Glomerular endothelial cell (primary cell): Measurements from ENCODE around the gene PPBP. TPM values are rescaled to one million over a fixed set of nuclear protein-coding genes. Genes with fewer than 3 reads are reported as not detected.
"Not testable (repeated sequence)": the region's sequence is repeated elsewhere in the genome, so short reads cannot be mapped to it uniquely, and the experiment has no call there.

ENCODE experiments used
- DNase-seq: peaks from one replicate; pipeline ENCODE4 v3.0.0-alpha.2; 2011; ENCODE audit warnings: low read depth, low spot score; ENCODE audit errors: extremely low read depth
- total RNA-seq: library from RNA; depleted of rRNA; stranded (reverse); fragments of >200 nt; gene quantifications from 2 replicates; pipeline ENCODE4 v1.2.3, GENCODE V29; 2015

PPBP gene
- total RNA-seq, 1 donor from 2014 or later = 0.70 TPM

DNA sequence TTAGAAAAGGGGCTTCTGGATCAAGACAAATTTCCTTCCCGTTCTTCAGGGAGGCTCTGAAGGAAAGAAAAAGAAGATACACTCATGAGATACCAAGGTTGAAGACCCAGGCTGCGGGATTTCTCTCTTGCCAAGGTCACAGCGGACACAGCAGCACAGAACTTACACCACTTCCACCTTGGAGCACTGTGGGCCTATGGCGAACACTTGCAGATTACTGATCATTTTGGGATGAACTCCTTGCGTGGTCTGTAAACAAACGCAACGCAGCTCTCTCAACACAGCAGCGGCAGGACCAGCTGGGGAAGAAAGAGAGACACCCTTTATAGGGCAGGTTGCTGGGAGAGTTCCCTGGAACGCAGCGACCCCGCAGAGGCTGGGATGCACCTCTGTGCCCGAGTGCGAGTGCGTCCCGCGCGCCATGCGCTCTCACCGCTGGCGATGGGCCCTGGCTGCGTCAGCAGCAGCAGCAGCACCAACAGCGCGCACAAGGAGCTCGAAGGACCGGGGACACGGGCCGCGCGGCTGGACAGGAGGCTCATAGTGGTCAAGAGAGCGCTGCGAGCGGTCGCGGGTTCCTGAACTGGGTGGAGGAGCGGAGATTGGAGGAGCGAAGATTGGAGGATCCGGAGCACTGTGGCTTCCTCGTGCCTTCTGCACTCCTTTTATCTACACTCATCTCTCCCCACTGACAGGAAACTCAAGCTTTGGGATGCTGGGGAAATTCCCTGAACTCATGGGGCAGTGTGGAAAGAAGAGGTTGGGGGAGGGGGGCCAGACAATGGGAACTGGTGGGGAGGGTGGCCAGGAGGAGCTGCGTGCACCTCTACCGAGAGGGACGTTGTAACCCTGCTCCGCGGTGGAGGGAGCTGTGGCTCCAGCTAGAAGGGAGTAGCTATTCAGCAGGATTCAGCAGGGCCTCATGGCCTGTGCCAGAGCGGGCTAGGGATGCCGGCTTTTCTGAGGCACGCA lies 10.3 kb upstream of the PPBP start, which contains the start of gene CXCL5:
TSS of gene CXCL5 (minus strand) at position 638 of the 972 bp plus-strand sequence. CDS start at position 542, 96 bp downstream.
- DNase-seq = no peak

DNA sequence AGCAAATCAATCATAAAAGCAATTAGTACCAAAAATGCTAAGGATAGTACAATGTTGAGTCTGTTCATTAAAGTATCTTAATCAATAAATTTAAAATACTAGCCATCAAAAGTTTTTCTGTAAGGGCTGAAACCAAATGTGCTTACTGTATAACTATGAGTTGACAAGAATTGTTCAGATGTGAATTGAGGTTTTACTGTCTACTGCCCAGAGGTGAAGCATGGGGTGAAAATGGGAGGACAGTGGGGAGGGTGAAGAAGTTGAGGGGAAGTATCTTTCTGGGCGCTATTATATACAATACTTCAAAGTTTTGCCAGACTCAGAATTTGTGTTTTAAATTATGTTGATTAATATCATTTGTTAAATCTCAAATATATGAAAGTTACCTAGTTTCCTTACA lies 4.1 kb upstream of the PPBP start:
- no peak for DNase-seq

DNA sequence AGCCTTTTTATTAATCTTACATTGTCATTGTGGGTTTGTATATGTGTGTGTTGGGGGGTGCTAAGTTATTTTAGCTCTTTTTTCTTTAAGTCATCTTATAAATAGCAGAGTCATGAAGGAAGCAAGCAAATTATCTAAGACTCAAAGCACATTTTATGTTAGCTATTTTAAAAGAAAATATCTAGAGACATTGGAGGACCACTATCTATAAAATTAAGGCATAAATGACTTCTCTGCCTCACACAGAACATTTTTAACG lies 3.7 kb upstream of the PPBP start:
- DNase-seq = no peak

DNA sequence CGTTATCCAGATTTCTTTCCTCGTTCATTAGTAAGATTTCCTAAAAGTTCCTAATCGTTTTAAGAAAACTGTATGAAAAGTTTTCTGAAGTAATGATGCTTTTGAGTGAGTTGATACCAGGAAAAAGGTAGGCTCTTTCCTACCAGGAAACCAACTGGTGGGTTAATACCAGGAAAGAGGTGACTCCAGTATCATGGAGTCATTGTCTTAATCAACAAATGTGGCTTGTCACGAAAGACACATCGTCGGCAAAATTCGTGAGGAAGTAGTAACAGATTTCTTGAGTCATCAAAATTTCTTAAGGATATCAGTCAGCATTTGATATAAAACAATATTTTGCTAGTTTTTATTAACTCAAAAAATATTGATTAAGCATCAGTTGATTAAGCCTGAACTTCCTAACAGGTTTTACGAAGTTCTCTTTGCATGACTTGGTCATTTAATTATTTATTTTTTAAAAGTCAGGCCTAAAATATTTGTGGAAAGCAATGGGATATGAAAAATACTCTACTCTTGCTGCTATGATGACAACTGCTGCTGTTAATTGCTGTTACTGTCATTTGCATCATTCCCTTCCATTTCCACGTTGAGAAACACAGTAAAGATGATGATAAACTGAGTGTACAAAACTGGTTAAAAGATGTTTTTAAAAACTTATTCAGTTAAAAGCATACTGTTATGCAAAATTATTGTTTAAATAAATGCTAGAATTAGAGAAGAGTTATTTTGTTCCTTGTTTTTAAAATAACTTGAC lies 3.2 kb upstream of the PPBP start:
- no peak for DNase-seq

DNA sequence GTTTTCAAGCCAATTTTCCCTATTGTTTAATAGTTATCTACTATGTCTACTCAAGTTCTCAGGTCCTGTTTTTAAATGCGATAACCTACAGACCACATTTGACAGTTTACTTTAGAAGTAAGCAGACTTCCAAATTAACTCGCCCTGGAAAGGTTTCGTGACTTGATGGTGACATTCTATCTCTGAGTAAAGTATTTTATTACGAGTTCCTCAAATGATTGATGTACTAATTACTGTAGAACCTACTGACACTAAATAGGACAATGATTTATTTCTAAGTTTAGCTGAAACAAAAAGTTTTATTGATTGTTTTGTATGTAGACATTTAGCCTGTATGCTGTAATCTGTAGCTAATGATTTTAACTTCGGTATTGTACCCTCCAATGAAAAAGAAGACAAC lies 1.9 kb upstream of the PPBP start:
- no peak for DNase-seq

DNA sequence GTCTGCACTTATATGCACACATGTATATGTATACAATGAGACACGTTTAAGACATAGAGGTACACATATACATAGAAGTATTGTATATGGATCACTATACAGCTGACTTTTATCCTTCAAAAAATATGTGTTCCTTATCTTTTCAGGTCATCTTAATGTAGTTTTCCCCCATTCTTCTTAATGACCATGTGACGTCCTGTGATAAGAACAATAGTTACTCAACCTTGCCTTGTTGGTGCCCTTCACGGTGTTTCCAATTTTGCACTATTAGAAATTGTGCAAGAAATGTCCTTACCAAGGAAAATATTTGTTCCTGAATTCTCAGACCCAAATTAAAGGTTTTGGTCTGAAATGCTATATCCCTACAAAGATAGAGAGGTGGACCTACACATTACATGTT lies 1.0 kb upstream of the PPBP start:
- no peak for DNase-seq

DNA sequence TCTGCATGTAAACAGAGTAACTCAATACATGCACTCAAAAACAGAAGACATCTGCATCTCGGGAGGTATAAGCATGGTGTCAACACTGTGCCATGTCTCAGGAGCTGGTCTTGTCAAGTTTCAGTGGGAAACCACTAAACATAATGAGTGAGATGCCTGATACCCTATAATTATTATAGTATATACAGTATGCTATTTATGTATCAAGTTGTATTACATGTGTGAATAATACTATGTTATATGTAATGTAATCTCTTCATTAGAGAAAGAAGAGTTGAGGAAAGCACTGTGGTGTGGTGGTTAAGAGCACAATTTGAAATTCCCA lies 2.5 kb downstream of the PPBP start:
- DNase-seq = no peak

DNA sequence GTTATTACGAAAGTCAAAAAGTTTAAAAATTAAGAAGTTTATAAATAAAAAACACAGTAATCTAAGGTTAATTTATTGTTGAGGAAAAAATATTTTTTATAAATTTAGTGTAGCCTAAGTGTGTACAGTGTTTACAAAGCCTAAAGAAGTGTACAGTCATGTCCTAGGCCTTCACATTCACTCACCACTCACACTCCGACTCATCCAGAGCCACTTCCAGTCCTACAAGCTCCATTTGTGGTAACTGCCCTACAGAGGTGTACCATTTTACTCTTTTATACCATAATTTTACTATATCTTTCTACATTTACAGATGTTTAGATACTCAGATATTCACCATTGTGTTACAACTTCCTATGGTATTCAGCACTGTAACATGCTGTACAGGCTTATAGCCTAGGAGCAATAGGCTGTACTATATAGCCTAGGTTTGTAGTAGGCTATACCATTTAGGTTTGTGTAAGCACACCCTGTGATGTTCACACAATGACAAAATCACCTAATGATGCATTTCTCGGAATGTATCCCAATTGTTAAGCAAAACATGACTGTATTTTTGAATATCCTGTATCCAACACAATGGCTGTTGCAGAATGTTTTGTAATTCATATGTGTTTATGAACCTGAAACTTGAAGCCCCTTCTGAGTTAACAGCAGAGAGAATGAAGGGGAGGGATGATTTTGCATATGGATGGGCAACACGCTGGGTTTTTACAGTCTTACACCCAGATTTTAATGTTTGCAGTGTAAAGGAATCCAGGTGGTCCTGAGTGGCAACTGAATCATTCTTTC lies 3.1 kb downstream of the PPBP start:
- DNase-seq = no peak

DNA sequence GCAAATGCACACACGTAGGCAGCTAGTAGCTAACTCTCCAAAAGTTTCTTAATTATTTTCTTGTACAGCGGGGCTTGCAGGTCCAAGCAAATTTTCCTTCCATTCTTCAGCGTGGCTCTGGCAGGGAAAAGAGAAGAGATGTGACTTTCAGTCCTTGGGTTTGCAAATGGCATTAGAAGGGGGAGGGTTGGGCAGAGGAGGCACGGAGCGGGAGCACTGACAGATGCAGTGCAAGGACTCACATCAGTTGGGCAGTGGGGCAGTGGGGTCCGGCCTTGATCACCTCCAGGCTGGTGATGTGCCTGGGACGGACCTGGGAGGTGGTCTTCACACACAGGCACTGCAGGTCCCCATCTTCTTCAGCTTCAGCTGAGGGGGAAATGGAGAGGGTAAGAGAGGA lies 6.8 kb downstream of the PPBP start:
- DNase-seq = not testable (repeated sequence)

DNA sequence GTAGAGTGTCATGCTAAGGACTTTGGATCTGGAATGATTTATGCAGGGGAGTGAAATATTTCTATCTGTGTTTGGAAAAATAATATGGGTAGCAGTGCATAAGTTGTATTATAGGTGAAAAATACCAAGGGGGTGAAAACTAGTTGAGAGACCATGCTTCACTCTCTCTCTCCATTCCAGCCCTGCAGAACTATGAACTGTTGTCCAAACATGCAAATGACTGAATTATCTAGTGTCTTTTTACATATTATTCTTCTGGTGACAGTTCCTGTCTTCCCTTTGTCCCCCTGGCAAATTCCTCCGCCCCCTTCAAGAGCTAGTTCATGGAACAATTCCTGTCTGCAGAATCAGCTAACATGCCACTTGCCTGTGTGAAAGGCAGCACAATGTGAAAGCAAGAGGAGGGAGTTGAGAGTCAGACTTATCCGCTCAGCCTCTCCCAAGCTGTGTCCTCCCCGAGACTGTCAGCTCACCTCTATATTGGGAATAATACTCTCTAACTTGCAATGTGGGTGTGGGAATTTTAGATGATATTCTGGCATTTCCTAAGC lies 8.5 kb downstream of the PPBP start:
- no peak for DNase-seq

DNA sequence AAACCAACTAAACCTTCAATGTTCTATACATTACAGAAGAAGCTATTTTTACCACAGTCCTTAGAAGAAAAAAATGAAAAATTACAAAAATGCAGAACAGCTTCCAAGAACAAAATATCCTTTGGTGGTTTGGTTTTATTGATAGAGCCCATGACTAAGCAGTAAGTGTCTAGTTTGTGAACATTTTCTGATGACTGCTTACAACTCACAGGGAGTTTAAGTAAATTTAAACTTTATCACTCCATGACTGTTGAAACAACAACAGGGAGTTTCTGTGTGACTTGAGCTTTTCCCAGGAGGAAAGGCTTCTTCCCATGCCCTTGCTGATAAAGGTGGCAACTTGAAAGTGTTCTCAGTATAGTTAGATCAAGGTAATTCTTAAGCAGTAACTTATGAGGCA lies 9.1 kb downstream of the PPBP start:
- no peak for DNase-seq

DNA sequence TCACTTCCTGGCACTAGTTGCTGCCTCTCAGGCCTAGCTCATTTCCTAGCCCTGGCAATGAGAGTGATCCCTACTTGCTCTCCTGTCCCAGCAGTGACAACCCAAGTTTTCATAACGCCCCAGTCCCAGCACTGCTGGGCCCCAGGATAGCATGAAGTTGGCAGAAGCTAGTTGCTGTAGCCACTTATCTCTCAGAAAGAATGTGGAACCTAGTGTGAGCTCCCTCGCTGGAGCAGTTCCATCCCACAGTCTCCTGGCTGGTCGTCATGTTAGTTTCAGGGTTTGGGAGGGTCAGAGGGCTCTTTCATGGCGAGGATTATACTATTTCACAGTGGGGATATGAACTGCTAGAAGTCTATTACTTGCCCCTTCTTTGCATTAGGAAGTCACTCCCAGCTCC lies 11.3 kb downstream of the PPBP start:
- no peak for DNase-seq

DNA sequence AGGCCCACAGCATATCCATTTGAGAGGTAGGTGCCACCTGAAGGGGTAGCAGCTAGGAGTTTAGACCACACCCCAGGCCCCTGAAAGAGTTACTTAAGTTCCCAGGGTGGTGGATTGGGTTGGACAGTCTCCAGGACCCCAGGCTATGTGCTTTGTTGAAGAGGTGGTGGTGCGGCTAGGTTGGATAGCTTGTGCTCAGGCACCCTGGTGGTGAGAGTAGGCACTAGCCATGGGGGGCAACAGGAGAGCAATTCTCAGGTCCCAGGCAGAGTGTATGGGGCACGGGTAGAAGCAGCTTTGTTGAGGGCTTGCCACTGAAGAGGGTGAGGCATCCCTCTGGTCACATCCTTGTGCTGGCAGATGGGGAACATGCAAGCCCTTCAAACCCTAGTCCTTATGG lies 11.8 kb downstream of the PPBP start:
- no peak for DNase-seq

DNA sequence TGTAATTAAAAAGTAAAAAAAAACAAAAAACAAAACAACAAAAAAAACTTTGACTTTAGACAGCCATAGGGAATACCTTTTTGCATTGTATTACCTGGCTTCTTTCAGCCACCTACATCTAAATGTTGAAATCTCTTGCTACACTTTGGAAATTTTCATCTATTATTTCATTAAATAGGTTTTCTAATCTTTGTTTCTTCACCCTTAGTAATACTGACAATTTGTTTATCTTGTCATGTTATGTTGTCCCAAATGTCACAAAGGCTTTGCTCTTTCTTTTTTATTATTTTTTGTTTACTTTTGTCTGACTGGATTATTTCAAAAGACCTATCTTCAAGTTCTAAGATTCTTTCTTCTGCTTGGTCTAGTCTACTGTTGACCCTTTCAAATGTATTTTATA lies 13.6 kb downstream of the PPBP start:
- DNase-seq = no peak

DNA sequence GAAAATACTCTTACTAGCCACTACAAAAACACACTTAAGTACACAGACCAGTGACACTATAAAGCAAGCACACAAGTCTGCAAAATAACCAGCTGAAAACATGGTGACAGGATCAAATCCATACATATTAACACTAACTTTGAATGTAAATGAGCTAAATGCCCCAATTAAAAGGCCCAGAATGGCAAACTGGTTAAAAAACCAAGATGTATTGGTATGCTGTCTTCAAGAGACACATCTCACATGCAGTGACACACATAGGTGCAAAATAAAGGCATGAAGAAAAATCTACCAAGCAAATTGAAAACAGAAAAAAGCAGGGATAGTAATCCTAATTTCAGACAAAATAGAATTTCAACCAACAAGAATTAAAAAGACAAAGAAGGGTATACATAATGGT lies 17.0 kb downstream of the PPBP start:
- no peak for DNase-seq

DNA sequence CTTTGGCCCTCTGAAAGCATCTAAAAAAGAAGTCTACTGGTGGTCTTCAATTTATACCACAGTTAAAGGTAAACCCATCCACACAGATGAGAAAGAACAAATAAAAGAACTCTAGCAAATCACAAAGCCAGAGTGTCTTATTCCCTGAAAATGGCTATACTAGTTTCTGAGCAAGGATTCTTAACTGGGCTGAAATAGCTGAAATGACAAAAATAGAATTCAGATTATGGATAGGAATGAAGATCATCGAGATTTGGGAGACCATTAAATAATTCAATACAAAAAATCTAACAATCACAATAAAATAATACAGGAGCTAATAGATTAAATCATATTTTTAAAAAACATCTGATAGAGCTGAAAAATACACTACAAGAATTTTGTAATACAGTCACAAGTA lies 18.0 kb downstream of the PPBP start:
- DNase-seq = no peak

DNA sequence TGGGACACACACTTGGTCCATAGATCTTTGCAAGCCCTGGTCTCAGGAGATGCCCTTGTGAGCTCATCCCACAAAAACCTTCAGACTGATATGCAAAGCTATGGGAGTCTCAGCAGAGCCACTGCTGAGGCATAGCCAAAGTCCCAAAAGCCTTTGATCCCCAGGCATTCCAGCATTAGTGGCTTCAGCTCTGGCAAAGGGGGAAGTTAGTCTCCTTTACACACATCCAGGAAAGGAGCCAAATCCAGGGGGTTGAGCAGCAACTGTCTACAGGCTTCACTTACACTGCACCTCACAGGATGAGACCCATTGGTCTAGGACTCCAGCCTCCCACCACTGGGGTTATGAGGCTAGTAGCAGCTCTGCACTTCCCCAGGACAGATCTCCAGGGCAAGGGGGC lies 20.1 kb downstream of the PPBP start:
- DNase-seq = no peak

DNA sequence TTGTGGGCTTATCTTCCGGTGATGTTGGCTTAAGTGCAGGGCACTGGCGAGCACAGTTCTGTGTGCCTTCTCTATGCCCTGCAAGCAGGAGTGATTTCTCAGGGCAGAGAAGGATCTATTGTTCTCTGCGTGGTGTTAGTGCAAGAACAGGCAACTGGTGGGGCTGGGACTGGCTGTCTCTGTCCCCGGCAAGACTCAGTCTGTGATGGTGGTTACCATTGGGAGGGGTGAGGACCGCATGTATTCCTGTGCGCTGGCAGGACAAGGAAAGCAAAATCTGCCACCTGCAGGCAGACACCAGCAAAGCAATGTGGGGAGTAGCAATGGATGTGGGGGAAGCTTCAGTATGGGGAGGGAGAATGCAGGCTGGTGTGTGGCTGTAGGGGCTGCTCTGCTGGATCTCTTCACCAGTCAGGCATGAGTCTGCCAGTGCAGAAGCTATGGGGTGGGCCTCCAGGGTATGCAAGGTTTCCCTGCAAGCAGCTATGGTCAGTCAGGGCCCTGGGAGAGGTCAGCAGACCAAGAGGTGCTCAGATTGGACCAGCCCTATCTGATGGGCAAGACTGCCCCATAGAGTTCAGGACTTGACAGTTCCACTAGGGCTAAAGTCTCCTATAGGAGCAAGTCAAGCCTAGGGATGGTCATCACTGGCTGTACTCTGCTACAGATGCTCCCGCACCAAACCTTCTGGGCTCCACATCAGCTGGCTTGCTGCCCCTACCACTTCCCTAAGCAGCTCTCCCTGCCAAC lies 23.0 kb downstream of the PPBP start:
- DNase-seq = no peak

DNA sequence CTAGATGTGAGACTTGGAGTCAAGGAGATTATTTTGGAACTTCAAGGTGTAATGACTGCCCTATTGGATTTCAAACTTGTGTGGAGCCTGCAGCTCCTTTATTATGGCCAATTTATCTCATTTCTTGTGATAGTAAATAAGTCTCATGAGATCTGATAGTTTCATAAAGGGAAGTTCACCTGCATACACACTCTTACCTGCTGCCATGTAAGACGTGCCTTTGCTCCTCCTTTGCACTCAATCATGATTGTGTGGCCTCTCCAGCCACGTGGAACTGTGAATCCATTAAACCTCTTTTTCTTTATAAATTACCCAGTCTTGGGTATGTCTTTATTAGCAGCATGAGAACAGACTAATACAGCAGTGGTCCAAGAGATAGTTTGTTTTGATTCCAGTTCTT lies 25.3 kb downstream of the PPBP start:
- DNase-seq = no peak

DNA sequence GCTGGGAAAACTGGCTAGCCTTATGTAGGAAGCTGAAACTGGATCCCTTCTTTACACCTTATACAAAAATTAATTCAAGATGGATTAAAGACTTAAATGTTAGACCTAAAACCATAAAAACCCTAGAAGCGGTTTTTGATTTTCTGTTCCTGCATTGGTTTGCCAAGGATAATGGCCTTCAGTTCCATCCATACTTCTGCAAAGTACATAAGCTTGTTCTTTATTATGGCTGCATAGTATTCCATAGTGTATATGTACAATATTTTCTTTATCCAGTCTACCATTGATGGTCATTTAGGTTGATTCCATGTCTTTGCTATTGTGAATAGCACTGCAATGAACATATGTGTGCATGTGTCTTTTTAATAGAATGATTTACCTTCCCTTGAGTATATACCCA lies 28.9 kb downstream of the PPBP start:
- not testable (repeated sequence) for DNase-seq

DNA sequence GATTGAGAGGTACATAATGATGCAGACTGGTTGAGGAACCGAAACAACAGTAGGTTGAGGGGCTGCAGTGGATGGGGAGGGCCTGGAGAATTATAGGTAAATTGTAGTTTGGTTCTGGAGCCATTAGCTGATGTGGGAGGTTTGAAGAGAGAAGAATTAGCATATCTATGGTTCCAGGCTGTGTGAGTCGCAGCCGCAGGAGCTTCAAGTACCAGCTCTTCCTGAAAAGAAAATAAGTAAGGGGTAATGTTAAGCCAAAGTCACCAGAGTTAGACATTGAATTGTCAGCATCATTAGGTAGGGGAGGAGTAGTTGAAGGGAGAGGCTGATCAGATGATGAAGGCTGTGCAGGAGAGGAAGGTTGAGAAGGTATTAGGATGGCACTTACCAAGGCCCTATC lies 35.6 kb downstream of the PPBP start:
- no peak for DNase-seq
